BLaER1 (cell line): Measurements from ENCODE around the gene PVALB.

Experiments
- H3K27ac ChIP-seq: shearing (Covaris generic); formaldehyde crosslinking; 2 replicates; pipeline ENCODE4 v1.8.1; 2022
- H3K27me3 ChIP-seq: shearing (Covaris generic); formaldehyde crosslinking; 2 replicates; pipeline ENCODE4 v1.8.1; 2022
- H3K36me3 ChIP-seq: shearing (Covaris generic); formaldehyde crosslinking; 2 replicates; pipeline ENCODE4 v1.8.1; 2022
- H3K4me1 ChIP-seq: shearing (Covaris generic); formaldehyde crosslinking; 2 replicates; pipeline ENCODE4 v1.8.1; 2022
- H3K4me2 ChIP-seq: shearing (Covaris generic); formaldehyde crosslinking; 2 replicates; pipeline ENCODE4 v1.8.1; 2022
- H3K4me3 ChIP-seq: shearing (Covaris generic); formaldehyde crosslinking; 2 replicates; pipeline ENCODE4 v1.8.1; 2022
- H3K9ac ChIP-seq: shearing (Covaris generic); formaldehyde crosslinking; 2 replicates; pipeline ENCODE4 v1.8.1; 2022
- H3K9me3 ChIP-seq: shearing (Covaris generic); formaldehyde crosslinking; 2 replicates; pipeline ENCODE4 v1.8.1; 2022
- H4K20me1 ChIP-seq: shearing (Covaris generic); formaldehyde crosslinking; 2 replicates; pipeline ENCODE4 v1.8.1; 2022
- Cebpa-rat ChIP-seq: shearing (Covaris generic); IDR thresholded peaks from 2 replicates; pipeline ENCODE4 v1.8.1; 2022

PVALB gene, protein sequence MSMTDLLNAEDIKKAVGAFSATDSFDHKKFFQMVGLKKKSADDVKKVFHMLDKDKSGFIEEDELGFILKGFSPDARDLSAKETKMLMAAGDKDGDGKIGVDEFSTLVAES

DNA sequence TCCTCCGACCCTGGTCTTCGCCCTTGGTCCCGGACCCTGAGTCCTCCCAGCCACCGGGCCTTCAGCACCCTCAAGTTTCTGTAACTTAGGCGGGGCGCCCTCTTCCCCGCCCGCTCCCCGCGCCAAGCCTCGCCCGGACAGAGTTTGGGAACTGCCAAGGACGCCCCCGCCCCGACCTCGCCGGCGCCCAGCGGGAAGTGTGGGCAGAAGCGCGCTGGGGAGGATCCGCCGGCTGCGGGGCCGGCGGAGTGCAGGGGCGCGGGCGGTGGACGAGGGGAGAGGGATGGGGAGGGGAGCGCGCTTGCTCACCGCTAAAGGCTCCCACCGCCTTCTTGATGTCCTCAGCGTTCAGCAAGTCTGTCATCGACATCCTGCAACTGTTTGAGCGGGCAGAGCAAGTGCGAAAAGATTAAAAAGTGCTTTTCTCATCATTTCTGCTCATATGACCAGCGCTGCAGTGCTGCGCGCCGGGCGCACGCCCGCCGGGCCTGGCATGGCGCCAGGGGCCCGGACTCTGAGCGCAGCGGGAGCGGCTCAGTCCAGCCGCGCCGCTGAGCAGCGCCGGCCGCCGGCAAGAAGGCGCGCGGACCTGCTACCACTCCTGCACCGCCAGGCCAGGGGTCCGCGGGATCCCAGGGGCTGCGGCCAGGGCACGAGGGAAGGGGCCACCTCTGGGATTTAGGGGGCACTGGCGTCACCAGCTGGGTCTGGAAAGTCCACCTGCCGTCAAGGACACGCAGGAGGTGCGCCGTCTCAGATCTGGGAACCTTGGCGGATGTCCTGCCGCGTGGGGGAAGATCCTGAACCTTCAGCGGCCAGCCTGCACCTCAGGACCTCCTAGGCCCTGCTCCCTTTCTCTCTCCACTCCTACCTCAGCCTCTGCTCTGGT, at the start of gene PVALB:
PVALB (minus strand) TSS at position 400 of the 889 bp plus-strand sequence; CDS start at position 370, 30 bp downstream.
- Histone ChIP-seq H3K36me3 (no peaks in the 10 kb centered on the region), H3K9me3 (no peaks in the 10 kb centered on the region), H4K20me1 (peaks cover 23% of the 10 kb centered on the region; the same call in 1 of the 2 replicates), H3K4me3 (peak within 1 kb of the TSS; percentile 57), H3K27ac (no peak within 1 kb of the TSS), H3K9ac (no peak within 1 kb of the TSS), H3K4me1 (peaks cover 36% of the 10 kb centered on the region), H3K27me3 (peaks cover 66% of the 10 kb centered on the region), H3K4me2 (peak within 1 kb of the TSS; percentile 83)
- TF ChIP-seq Cebpa-rat, result no peak

DNA sequence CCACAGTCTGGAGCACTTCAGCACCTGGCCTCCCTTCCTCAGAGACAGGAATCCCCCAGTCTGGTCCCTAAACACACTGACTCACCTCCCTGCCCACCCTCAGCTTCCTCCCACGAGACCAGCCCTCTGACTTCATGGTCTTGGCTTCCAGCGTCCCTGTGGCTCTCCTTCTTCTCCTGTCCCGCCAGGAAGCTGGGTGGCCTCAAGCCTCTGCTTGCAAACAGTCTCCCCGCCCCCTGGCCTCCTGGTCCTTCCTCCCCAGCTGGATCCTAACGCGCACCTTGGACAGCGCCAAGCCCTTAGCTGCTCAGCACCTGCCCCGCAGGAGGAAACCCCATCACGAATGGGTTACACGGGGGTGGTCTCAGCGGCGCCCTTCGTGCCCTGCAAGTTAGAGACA, 48.5 kb upstream of the PVALB start:
- Histone ChIP-seq H3K27me3 (no peaks in the 10 kb centered on the region), H3K4me3 (no peak overlapping the region), H3K27ac (peak overlapping the region; percentile 55), H3K4me2 (peak overlapping the region; percentile 97), H3K4me1 (peaks cover 69% of the 10 kb centered on the region), H3K9ac (peak overlapping the region; percentile 20), H4K20me1 (peaks cover 19% of the 10 kb centered on the region), H3K9me3 (no peaks in the 10 kb centered on the region), H3K36me3 (peaks cover 50% of the 10 kb centered on the region)
- TF ChIP-seq Cebpa-rat, result no peak

DNA sequence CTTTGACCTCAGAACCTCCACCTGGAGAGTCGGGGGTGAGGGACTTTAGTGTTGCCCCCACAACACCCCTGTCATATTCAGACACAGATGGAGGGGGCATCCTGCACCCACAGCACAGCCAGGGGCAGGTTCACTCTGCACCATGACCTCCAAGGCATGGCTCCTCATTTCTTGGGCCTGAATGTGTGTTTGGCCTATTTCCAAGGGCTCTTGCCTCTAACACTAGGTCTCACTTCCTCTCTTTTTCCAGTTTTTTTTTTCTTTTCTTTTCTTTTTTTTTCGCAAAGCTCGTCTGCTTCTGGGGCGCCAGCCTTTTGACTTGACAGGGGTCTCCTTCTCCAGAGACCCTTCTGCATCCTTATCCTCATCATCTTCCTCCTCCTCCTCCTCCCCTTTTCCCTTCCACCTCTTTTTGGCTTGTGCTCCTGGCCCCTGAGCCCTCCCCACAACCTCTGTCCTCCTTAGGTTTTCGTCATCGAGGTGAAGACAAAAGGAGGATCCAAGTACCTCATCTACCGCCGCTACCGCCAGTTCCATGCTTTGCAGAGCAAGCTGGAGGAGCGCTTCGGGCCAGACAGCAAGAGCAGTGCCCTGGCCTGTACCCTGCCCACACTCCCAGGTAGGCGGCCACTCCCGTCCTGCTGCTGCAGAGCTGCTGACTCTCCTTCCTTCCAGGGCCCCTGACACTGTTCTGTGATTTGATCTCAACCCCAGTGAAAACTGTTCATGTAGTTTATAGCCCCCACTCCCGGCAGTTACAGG, 47.8 kb upstream of the PVALB start:
- Histone ChIP-seq H3K36me3 (peaks cover 43% of the 10 kb centered on the region), H3K4me1 (peaks cover 76% of the 10 kb centered on the region), H3K4me3 (no peak overlapping the region), H3K27ac (peak overlapping the region; percentile 55), H4K20me1 (peaks cover 19% of the 10 kb centered on the region), H3K9me3 (no peaks in the 10 kb centered on the region), H3K9ac (peak overlapping the region; percentile 20), H3K27me3 (no peaks in the 10 kb centered on the region), H3K4me2 (peak overlapping the region; percentile 97)
- no peak for TF ChIP-seq Cebpa-rat

DNA sequence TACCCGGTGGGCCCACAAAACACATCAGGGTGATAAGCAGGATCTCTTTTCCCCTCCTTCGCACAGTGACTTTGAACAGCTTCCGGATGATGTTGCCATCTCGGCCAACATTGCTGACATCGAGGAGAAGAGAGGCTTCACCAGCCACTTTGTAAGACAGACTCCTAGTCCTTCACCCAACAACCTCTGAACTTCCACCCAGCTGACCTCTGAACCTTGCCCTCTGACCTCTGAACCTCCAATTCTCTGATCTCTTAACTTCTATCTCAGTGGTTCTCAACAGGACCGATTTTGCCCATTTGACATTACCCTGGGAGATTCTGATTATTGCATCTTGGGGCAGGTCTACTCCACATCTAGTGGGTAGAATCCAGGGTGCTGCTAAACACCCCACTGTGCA, 47.1 kb upstream of the PVALB start:
- Histone ChIP-seq H3K4me3 (no peak overlapping the region), H3K36me3 (peaks cover 36% of the 10 kb centered on the region), H3K27me3 (no peaks in the 10 kb centered on the region), H3K4me1 (peaks cover 82% of the 10 kb centered on the region), H3K9ac (no peak overlapping the region), H3K9me3 (no peaks in the 10 kb centered on the region), H4K20me1 (peaks cover 19% of the 10 kb centered on the region), H3K4me2 (peak overlapping the region; percentile 97), H3K27ac (no peak overlapping the region)
- TF ChIP-seq Cebpa-rat, result no peak

DNA sequence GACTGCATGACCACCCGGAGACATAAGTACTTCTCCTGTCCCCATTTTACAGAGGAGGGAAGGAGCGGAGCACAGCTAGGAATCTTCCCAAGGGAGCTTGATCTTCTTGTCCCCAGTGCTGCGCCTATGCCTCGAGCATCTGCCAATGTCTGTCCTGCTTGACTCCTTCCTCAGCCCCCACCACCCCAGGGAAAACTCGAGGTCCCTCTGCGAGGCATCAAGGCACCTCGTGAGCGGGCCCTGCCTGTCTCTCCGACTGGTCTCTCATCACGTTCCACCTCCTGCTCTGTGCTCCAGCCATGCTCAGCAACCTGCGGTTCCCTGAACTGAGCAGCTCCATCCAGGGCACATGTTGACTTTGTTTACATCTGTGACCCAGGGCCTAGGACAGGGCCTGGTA, 46.4 kb upstream of the PVALB start:
- no peak for TF ChIP-seq Cebpa-rat
- H3K9ac ChIP-seq, result peak overlapping the region; percentile 94
- H3K27ac ChIP-seq, result peak overlapping the region; percentile 99
- H4K20me1 ChIP-seq, result peaks cover 19% of the 10 kb centered on the region
- H3K4me2 ChIP-seq, result peak overlapping the region; percentile 97
- no peaks in the 10 kb centered on the region for H3K27me3 ChIP-seq
- H3K4me3 ChIP-seq, result peak overlapping the region; percentile 67
- H3K36me3 ChIP-seq, result peaks cover 31% of the 10 kb centered on the region
- H3K9me3 ChIP-seq, result no peaks in the 10 kb centered on the region
- peaks cover 89% of the 10 kb centered on the region for H3K4me1 ChIP-seq

DNA sequence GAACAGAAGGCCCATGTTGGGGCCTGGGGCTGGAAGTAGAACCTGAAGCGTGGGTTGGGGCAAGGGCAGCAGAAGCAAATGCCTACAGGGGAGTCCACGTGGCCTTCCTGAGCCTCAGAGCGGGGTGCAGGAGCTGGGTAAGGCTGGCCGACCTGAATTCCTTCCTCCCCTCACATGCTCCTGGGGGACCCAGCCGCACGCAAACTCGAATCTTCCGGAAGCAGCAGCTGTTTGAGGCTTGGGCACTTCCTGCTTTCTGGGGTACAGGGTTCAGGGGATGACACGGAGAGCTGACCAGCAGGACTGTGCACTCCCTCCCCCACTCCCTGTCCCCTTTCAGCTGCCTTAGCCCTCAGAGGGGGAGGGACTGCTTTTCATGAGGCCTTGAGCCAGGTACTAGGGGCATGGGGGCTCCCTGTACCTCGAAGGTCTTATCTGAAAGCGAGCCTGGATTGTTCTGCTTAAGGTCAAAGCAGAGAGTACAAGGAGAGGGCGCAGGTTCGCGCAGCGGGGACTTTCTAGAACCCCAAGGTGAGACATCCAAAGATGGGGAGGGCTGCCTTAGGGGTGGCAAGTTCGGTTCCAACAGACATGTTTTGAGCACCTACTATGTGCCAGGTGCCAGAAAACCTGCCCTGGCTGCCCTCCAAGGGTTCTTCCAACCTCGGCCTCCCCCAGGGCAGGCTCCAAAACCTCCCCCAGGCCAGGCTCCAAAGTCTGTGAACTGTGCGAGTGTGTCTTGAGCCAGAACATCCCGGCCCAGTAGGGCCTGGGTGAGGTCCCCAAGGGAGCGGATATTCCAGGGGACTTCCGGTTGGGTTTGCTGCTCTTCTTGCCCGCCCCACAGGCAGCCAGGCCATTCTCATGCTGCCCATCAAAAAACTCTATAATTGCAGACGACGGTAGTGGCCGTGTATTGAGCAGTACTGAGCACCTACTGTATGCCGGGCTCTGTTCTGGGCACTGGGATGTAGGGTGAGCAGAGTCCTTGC, 45.7 kb upstream of the PVALB start:
- no peaks in the 10 kb centered on the region for H3K27me3 ChIP-seq
- H3K9ac ChIP-seq, result peak overlapping the region; percentile 94
- H3K4me2 ChIP-seq, result peak overlapping the region; percentile 97
- peaks cover 24% of the 10 kb centered on the region for H3K36me3 ChIP-seq
- no peaks in the 10 kb centered on the region for H3K9me3 ChIP-seq
- TF ChIP-seq Cebpa-rat, result no peak
- H3K4me1 ChIP-seq, result peaks cover 97% of the 10 kb centered on the region
- peaks cover 19% of the 10 kb centered on the region for H4K20me1 ChIP-seq
- H3K27ac ChIP-seq, result peak overlapping the region; percentile 99
- peak overlapping the region; percentile 67 for H3K4me3 ChIP-seq

DNA sequence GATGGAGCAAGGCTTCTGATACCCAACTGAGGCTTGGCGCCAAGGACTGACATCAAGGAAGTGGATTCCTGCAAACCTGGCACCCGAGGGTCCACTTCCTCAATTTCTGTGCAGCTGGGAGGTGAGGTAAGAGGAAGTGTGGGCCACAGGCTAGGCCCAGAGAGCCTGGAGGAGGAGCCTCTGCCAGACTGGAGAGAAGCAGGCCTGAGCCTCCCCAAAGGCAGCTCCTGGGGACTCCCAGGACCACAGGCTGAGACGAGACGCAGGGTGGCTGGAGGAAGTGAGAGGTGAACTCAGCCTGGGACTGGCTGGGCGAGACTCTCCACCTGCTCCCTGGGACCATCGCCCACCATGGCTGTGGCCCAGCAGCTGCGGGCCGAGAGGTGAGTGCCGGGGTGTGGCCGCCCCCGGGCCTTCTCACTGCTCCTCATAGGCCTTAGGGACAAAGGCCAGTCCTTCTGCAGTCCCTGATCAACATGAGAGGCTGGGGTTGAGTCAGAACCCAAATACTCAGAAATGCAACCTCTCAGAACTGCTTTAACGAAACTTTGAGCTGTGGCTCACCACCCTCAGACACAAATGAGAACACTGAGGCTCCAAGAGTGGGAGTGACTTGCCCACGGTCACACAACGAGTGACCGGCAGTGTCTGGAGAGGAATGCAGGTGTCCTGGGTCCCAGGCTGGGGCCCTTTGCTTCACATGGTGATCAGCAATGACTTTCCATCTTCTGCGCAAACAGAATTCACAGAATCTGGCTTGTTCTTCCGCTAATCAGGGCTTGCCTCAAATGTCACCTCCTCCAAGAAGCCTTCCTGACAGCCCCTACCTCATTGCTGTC, 44.2 kb upstream of the PVALB start, which contains the start of gene NCF4:
NCF4 (plus strand) TSS at position 186 of the 839 bp plus-strand sequence; CDS start at position 352, 166 bp downstream.
- Histone ChIP-seq H3K9ac (peak within 1 kb of the TSS; percentile 94), H3K4me3 (peak within 1 kb of the TSS; percentile 67), H3K4me2 (peak within 1 kb of the TSS; percentile 97), H3K4me1 (peaks cover 98% of the 10 kb centered on the region), H3K27me3 (no peaks in the 10 kb centered on the region), H4K20me1 (peaks cover 13% of the 10 kb centered on the region), H3K9me3 (no peaks in the 10 kb centered on the region), H3K36me3 (peaks cover 9% of the 10 kb centered on the region), H3K27ac (peak within 1 kb of the TSS; percentile 99)
- TF ChIP-seq Cebpa-rat, result peak; percentile 56; the same call in 1 of the 2 replicates

DNA sequence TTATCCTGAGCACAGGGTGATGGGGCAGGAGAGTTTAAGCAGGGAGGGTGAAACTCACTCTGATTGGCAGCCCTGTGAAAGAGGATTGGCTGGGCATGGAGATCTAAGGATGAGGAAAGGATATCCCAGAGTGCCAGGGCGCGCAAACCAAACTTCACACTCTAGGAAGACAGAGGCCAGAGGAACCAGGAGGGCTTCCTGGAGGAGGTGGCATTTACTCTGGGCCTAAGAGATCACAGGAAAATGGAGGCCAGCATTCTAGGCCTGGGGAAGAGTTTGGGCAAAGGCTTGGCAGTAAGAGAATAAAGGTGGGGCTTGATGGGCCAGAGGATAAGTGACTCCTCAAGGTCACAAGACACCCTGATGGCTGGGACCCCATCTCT, 43.6 kb upstream of the PVALB start:
- Histone ChIP-seq H3K36me3 (0 out of 2 replicates have a peak, but pooled peaks cover 3% of the 10 kb centered on the region), H3K4me3 (peak overlapping the region; percentile 67; the same call in 1 of the 2 replicates), H3K27me3 (no peaks in the 10 kb centered on the region), H3K9ac (peak overlapping the region; percentile 94; the same call in 1 of the 2 replicates), H4K20me1 (peaks cover 7% of the 10 kb centered on the region), H3K4me1 (peaks cover 98% of the 10 kb centered on the region), H3K27ac (peak overlapping the region; percentile 99), H3K4me2 (peak overlapping the region; percentile 97), H3K9me3 (no peaks in the 10 kb centered on the region)
- no peak for TF ChIP-seq Cebpa-rat
